Hepatocyte (in vitro differentiated cells): ENCODE measurements around the gene ITGB3. TPM values are rescaled to one million over a fixed set of nuclear protein-coding genes. Genes with fewer than 3 reads are reported as not detected.

Source experiments
- DNase-seq: peaks from one replicate; pipeline ENCODE4 v3.0.0-alpha.2; 2016; ENCODE audit warnings: low spot score
- H2AFZ ChIP-seq: fragments of 200-600 bp; sonication (generic); 2 replicates; pipeline ENCODE4 v1.6.0; 2016; ENCODE audit warnings: antibody characterized with exemption, mild to moderate bottlenecking
- H3K27ac ChIP-seq: fragments of 200-600 bp; sonication (generic); 2 replicates; pipeline ENCODE4 v1.5.1; 2016; ENCODE audit warnings: mild to moderate bottlenecking
- H3K27me3 ChIP-seq: fragments of 200-600 bp; sonication (generic); 2 replicates; pipeline ENCODE4 v1.6.1; 2016
- H3K36me3 ChIP-seq: fragments of 200-600 bp; sonication (generic); replicated peaks from 2 replicates; pipeline ENCODE4 v1.5.1; 2016; ENCODE audit warnings: low read depth; ENCODE audit not compliant: insufficient read depth
- H3K4me1 ChIP-seq: fragments of 200-600 bp; sonication (generic); 2 replicates; pipeline ENCODE4 v1.5.1; 2016; ENCODE audit warnings: mild to moderate bottlenecking, moderate library complexity; ENCODE audit not compliant: insufficient read depth
- H3K4me2 ChIP-seq: fragments of 200-600 bp; sonication (generic); 2 replicates; pipeline ENCODE4 v1.6.0; 2016
- H3K4me3 ChIP-seq: fragments of 200-600 bp; sonication (generic); 2 replicates; pipeline ENCODE4 v1.5.1; 2016; ENCODE audit warnings: mild to moderate bottlenecking
- H3K79me2 ChIP-seq: fragments of 200-600 bp; sonication (generic); 2 replicates; pipeline ENCODE4 v1.6.0; 2017; ENCODE audit warnings: mild to moderate bottlenecking
- H3K9me2 ChIP-seq: fragments of 200-600 bp; sonication (generic); replicated peaks from 2 replicates; pipeline ENCODE4 v1.6.0; 2017; ENCODE audit warnings: mild to moderate bottlenecking; ENCODE audit not compliant: insufficient read depth
- H3K9me3 ChIP-seq: fragments of 200-600 bp; sonication (generic); 2 replicates; pipeline ENCODE4 v1.5.1; 2016; ENCODE audit warnings: low read depth, mild to moderate bottlenecking
- H4K20me1 ChIP-seq: fragments of 200-600 bp; sonication (generic); 2 replicates; pipeline ENCODE4 v1.6.0; 2016; ENCODE audit warnings: mild to moderate bottlenecking; ENCODE audit not compliant: insufficient read depth, poor library complexity, severe bottlenecking
- CTCF ChIP-seq: fragments of 200-600 bp; sonication (generic); IDR thresholded peaks from 2 replicates; pipeline ENCODE4 v1.5.1; 2016; ENCODE audit warnings: antibody characterized with exemption, mild to moderate bottlenecking; ENCODE audit not compliant: poor library complexity
- EZH2 ChIP-seq: fragments of 200-600 bp; sonication (generic); IDR thresholded peaks from 2 replicates; pipeline ENCODE4 v1.6.1; 2016; ENCODE audit warnings: antibody characterized with exemption, mild to moderate bottlenecking, borderline replicate concordance
- EZH2phosphoT487 ChIP-seq: fragments of 200-600 bp; sonication (generic); IDR thresholded peaks from one replicate; pipeline ENCODE4 v1.6.1; 2018; ENCODE audit warnings: antibody characterized with exemption, mild to moderate bottlenecking, low read depth, moderate library complexity; ENCODE audit not compliant: unreplicated experiment, severe bottlenecking
- WGBS: methylation state at CpG from one replicate; pipeline ENCODE4 v1.1.6; 2016; ENCODE audit warnings: low lambda C conversion rate; ENCODE audit errors: missing lambda C conversion rate; 5-methylcytosine and 5-hydroxymethylcytosine counted together
- polyA plus RNA-seq: library from polyadenylated mRNA; unstranded; fragments of >200 nt; fragmentation: Nextera tagmentation; extraction: Ambion mirVana; gene quantifications from 2 replicates; pipeline ENCODE4 v1.2.1, GENCODE V29; 2016
- total RNA-seq: library from RNA; depleted of rRNA; stranded (reverse); fragments of >200 nt; gene quantifications from 2 replicates; pipeline ENCODE4 v1.2.3, GENCODE V29; 2014

ITGB3 gene
- total and polyA plus RNA-seq, 2 experiments from 2014 or later: 0.66 to 1.4 TPM

- Histone ChIP-seq H2AFZ (peak overlapping the region; percentile 18), H3K4me2 (peak overlapping the region; percentile 38), H3K4me3 (no peak overlapping the region), H3K27me3 (no peaks in the 10 kb centered on the region), H3K27ac (peak overlapping the region; percentile 65), H3K9me2 (no peaks in the 10 kb centered on the region), H3K79me2 (no peaks in the 10 kb centered on the region), H3K4me1 (peaks cover 19% of the 10 kb centered on the region), H3K36me3 (no peaks in the 10 kb centered on the region), H3K9me3 (no peaks in the 10 kb centered on the region), H4K20me1 (no peaks in the 10 kb centered on the region)
- peak; percentile 52 for DNase-seq
- TF ChIP-seq CTCF (no peak), EZH2 (no peak), EZH2phosphoT487 (no peak)
- WGBS: 62% methylated on average over 9 of the region's 9 CpGs
Measured at GRCh38 chr17:47205419-47205963, 48.1 kb upstream of the ITGB3 start.

DNA sequence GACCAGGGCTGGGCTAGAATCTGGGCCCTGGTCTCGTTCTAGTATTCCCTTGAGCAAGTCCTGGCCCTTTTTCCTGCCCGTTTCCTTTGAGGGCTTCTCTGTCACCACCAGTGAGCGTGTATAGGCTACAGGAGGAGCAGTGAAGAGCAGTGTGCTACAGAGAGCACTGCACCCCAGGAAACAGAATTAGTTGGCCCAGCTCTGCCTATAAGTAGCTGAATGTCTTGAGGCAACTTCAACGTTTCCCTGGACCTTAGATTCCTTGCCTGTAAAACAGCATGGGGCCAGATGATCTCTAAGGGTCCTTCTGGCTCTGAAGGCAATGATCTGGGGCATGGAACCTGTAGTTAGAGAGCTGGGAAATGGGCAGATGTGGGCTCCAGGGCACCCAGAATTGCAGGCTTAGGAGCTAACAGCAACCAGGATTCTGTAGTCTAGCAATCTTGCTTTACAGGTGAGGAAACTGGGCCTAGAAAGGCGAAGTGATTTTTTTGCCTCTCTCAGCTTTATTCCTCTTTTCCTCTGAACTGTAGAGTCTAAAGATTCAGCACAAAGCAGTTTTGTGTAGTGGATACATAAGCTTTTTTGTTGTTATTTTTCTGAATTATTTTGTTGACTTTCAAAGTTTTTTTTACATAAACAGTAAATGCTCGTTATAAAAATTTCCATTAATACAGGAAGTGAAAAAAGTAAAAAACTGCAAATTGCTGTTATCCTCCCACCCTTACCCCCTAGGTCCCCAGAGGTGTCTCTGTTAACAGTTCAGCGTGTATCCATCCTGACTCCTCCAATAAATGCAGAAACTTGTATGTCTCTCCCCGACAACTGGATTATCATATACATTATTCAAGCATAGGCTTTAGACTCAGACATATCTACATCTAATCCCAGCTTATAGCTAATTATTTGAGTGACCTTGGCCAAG, 46.2 kb upstream of the ITGB3 start:
- no peak overlapping the region for H3K27ac ChIP-seq
- H4K20me1 ChIP-seq: no peaks in the 10 kb centered on the region
- H3K4me3 ChIP-seq: no peak overlapping the region
- no peak overlapping the region for H2AFZ ChIP-seq
- H3K4me1 ChIP-seq: peaks cover 16% of the 10 kb centered on the region
- 87% methylated on average over 8 of the region's 8 CpGs for WGBS
- H3K4me2 ChIP-seq: no peak overlapping the region
- no peaks in the 10 kb centered on the region for H3K36me3 ChIP-seq
- no peaks in the 10 kb centered on the region for H3K9me2 ChIP-seq
- DNase-seq: no peak
- no peak for TF ChIP-seq EZH2
- TF ChIP-seq EZH2phosphoT487: no peak
- TF ChIP-seq CTCF: no peak
- H3K9me3 ChIP-seq: no peaks in the 10 kb centered on the region
- no peaks in the 10 kb centered on the region for H3K79me2 ChIP-seq
- no peaks in the 10 kb centered on the region for H3K27me3 ChIP-seq

DNA sequence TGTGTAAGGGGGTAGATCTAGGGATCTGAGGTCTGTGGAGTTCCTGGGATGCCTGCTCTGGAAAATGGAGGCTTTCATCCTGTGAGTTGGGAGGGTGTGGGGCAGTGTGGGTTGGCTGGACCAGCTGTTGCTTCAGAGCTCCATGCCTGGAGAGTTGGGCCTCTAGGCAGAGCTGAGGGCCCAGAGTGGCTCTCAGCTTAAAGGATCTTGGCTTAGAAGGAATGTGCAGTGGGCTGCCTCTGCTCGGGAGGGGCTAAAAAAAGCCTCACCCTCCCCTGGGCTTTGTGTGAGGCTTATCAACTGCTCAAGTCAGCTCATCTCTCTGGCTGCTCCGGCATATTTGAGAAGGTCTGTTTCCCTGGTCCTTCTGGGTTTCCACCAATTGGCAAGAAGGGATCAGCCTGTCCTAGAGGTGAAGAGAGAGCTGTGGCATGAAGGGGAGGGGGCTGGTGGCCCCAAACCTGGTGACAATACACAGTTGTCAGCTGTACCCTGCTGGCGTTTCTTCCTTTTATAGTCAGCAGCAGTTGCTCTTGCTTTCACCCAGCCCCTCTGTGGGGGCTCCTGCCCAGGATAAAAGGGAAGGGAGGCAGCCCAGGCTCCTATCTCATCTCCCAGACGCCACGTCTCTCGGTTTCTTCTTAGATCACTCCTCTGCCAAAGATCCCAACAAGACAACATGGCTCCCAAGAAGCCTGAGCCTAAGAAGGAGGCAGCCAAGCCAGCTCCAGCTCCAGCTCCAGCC, 44.7 kb upstream of the ITGB3 start, which contains the start of gene MYL4:
Gene MYL4 (plus strand): TSS at position 605 of the 745 bp plus-strand sequence. CDS start 75 bp downstream, at position 680.
- H4K20me1 ChIP-seq: no peaks in the 10 kb centered on the region
- no peaks in the 10 kb centered on the region for H3K9me2 ChIP-seq
- DNase-seq: no peak
- TF ChIP-seq EZH2phosphoT487: no peak
- no peak for TF ChIP-seq CTCF
- TF ChIP-seq EZH2: no peak
- no peaks in the 10 kb centered on the region for H3K9me3 ChIP-seq
- no peak within 1 kb of the TSS for H3K27ac ChIP-seq
- no peak within 1 kb of the TSS for H2AFZ ChIP-seq
- H3K4me1 ChIP-seq: peaks cover 16% of the 10 kb centered on the region
- H3K79me2 ChIP-seq: no peaks in the 10 kb centered on the region
- no peak within 1 kb of the TSS for H3K4me3 ChIP-seq
- no peaks in the 10 kb centered on the region for H3K36me3 ChIP-seq
- no peaks in the 10 kb centered on the region for H3K27me3 ChIP-seq
- H3K4me2 ChIP-seq: no peak within 1 kb of the TSS
- 59% methylated on average over 6 of the region's 6 CpGs for WGBS
